Measurements from ENCODE around the gene ELMO1. TPM values are rescaled to one million over a fixed set of nuclear protein-coding genes. Genes with fewer than 3 reads are reported as not detected.

The ELMO1 gene
- total RNA-seq, 1 experiment from 2014 or later, result 7.8 TPM

DNA sequence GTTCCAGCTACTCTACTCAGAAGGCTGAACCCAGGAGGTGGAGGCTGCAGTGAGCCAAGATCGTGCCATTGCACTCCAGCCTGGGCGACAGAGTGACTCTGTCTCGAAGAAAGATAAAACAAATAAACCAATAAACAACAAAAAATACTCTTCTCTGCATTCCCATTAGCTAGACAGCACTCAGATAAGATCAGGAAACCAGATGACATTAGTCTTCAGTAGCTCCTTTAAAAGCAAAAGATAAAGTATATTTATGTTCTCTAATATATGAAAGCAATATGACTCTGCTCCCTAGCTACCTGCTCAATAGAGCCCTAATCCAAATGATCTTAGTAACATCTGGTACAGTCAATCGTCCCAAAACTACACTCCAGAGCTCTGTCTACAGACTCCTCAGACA, 212.9 kb downstream of the ELMO1 start:
- Mint-ChIP-seq H3K4me3 (no peak overlapping the region), H3K27ac (no peak overlapping the region; a peak in 1 of 7 replicates), H3K36me3 (ENCODE audit: insufficient read depth in 1 of 3, low read depth in 3 of 3) (peaks cover 0 to 4% (median 0%) of the 10 kb centered on the region in 3 experiments; a peak in 2 of 7 replicates), H3K4me1 (peaks cover 10 to 11% of the 10 kb centered on the region in 2 experiments), H3K9me3 (no peaks in the 10 kb centered on the region), H3K27me3 (ENCODE audit: low read depth) (no peaks in the 10 kb centered on the region)
- no CpG with 5 or more reads among the region's 4 CpGs for WGBS (ENCODE audit: extremely low coverage, insufficient read length, low lambda C conversion rate)
- no peak for DNase-seq
- H3K4ac ChIP-seq (ENCODE audit: low read depth, low read length), result no peak overlapping the region
- H2BK12ac ChIP-seq (ENCODE audit: insufficient read length, low read depth, low read length), result no peak overlapping the region
- no peak overlapping the region for H3K18ac ChIP-seq (ENCODE audit: insufficient read length, low read depth, low read length)
- no peak overlapping the region for H3K4me2 ChIP-seq (ENCODE audit: insufficient read depth, insufficient read length, low read length)
- H4K20me1 ChIP-seq (ENCODE audit: control insufficient read depth, insufficient read depth, insufficient read length), result no peaks in the 10 kb centered on the region
- TF ChIP-seq, protein P1, sequence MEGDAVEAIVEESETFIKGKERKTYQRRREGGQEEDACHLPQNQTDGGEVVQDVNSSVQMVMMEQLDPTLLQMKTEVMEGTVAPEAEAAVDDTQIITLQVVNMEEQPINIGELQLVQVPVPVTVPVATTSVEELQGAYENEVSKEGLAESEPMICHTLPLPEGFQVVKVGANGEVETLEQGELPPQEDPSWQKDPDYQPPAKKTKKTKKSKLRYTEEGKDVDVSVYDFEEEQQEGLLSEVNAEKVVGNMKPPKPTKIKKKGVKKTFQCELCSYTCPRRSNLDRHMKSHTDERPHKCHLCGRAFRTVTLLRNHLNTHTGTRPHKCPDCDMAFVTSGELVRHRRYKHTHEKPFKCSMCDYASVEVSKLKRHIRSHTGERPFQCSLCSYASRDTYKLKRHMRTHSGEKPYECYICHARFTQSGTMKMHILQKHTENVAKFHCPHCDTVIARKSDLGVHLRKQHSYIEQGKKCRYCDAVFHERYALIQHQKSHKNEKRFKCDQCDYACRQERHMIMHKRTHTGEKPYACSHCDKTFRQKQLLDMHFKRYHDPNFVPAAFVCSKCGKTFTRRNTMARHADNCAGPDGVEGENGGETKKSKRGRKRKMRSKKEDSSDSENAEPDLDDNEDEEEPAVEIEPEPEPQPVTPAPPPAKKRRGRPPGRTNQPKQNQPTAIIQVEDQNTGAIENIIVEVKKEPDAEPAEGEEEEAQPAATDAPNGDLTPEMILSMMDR (conservative IDR thresholded peaks at IDR 0.05), result no peak
- H4K8ac ChIP-seq (replicated peaks; ENCODE audit: insufficient read length, low read depth, low read length), result no peak overlapping the region
- H2AK5ac ChIP-seq (ENCODE audit: insufficient read length, low read length), result no peak overlapping the region
- H4K91ac ChIP-seq (ENCODE audit: insufficient read length, low read depth, low read length), result no peak overlapping the region
- no peaks in the 10 kb centered on the region for H3K79me2 ChIP-seq (ENCODE audit: insufficient read depth, low read length)
- no peak overlapping the region for H4K5ac ChIP-seq (ENCODE audit: insufficient read length, low read depth, low read length)
- no peak overlapping the region for H3K9ac ChIP-seq (ENCODE audit: extremely low read depth, insufficient read length, low read length)
- H3K14ac ChIP-seq (ENCODE audit: insufficient read depth, low read length), result no peak overlapping the region
- no peaks in the 10 kb centered on the region for H3K9me3 ChIP-seq (ENCODE audit: control insufficient read depth, low read depth, low read length)
- no peak overlapping the region for H3K23ac ChIP-seq (ENCODE audit: insufficient read length, low read depth, low read length)
- no peak overlapping the region for H2AFZ ChIP-seq (ENCODE audit: low read length)
- H3K27me3 ChIP-seq (ENCODE audit: insufficient read depth, low read length), result no peaks in the 10 kb centered on the region
- H2BK5ac ChIP-seq (ENCODE audit: insufficient read length, low read length), result no peak overlapping the region
- H2BK20ac ChIP-seq (ENCODE audit: low read depth, low read length, poor library complexity, severe bottlenecking), result no peak overlapping the region
- no peak overlapping the region for H2BK15ac ChIP-seq (ENCODE audit: low read depth, low read length)
- H2BK120ac ChIP-seq (ENCODE audit: low read depth, low read length, poor library complexity, severe bottlenecking), result no peak overlapping the region
- no peak overlapping the region for H3K56ac ChIP-seq (ENCODE audit: insufficient read length, low read depth, low read length)
- H3K4me1 ChIP-seq (ENCODE audit: insufficient read depth, low read length), result no peaks in the 10 kb centered on the region
- H3K79me1 ChIP-seq (ENCODE audit: insufficient read depth, low read depth, low read length, poor library complexity, severe bottlenecking), result no peaks in the 10 kb centered on the region
- no peaks in the 10 kb centered on the region for H3K23me2 ChIP-seq (ENCODE audit: insufficient read length, low read depth, low read length, poor library complexity, severe bottlenecking)
- no peak overlapping the region for H3T11ph ChIP-seq (ENCODE audit: low read length)
- no peak overlapping the region for H3K27ac ChIP-seq (ENCODE audit: insufficient read length, low read depth, low read length)
